ENCODE measurements around the gene AKAP10. TPM values are rescaled to one million over a fixed set of nuclear protein-coding genes. Genes with fewer than 3 reads are reported as not detected.
"Not testable (repeated sequence)": the region's sequence is repeated elsewhere in the genome, so short reads cannot be mapped to it uniquely, and the experiment has no call there.

Gene AKAP10
- polyA plus RNA-seq (2013), result 20.2 TPM

DNA sequence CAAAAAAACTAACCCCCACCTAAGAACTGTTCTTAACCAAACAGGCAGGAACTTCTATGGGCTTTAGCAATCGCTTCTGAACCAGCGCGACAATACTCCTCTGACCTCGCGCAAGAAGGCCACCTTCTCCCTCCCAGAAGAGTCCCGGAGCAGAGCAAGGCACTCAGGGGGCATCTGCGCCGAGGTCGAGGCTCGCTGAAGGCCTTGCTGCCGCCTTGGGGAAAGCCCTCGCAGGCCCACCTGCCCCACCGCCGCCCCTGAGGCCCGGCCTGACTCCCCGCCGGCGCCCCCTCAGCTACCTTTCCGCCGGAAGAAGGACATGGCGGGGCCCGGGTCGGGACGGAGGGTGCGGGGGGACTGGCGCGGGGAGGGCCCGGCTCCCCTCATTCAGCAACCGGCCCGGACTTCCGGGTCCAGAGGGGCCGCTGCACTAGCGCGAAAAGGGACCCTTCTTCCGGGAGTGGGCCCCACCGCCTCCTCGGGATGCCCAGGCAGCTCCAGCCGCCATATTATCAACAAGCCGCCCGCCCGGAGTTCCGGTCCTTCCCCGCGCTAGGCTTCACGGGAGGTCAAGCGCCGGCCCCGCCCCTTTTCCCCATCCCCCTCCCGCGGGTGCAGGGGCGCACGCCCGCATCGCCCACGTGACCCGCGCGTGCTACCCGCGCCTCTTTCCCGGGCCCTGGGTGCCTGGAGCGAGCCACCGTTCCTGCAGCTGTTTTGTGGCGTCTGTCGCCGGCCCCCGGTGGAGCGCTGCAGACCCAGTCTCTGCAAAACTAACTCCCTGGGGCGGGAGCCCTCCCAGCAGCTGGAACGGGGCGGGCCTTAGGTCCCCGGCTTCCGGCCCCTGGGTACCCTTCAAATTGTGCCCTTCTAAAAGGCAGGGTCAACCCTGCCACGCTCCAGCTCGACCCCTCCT lies at the start of gene AKAP10:
Gene AKAP10 (minus strand): TSS at position 536 of the 916 bp plus-strand sequence. CDS start 149 bp downstream, at position 387.
- peak; percentile 89 to 92 (median 89) for DNase-seq
- no peaks in the 10 kb centered on the region for H3K9me3 ChIP-seq (ENCODE audit: control extremely low read depth in 1 of 5, control insufficient read depth in 4 of 5, insufficient read depth in 2 of 5, low read depth in 1 of 5, low read length in 4 of 5)
- POLR2A ChIA-PET, result interaction anchor here (0.5 to 1.9 kb wide), 4 partner anchors 16 to 102 kb away, joined by 3 to 8 read pairs (median 6); partner anchors contain the start of gene SPECC1
- no peaks in the 10 kb centered on the region for H3K27me3 ChIP-seq (replicated peaks in 2 of 5; ENCODE audit: control insufficient read depth in 4 of 5, insufficient read depth in 5 of 5, low read length in 4 of 5)
- CTCF ChIA-PET, result interaction anchor here (1.4 kb wide), 1 partner anchor 15 kb away, joined by 6 read pairs; no protein-coding TSS in a partner anchor
- peak within 1 kb of the TSS; percentile 72 to 87 (median 82) for H3K4me3 ChIP-seq (ENCODE audit: control insufficient read depth in 1 of 7, extremely low read depth in 1 of 7, insufficient read depth in 4 of 7, low read depth in 2 of 7, low read length in 6 of 7)
- peaks cover 3 to 17% (median 5%) of the 10 kb centered on the region in 4 experiments for H3K36me3 ChIP-seq (ENCODE audit: control insufficient read depth in 4 of 4, insufficient read depth in 4 of 4, low read length in 3 of 4)
- peaks cover 6 to 47% (median 37%) of the 10 kb centered on the region in 4 experiments for H3K4me1 ChIP-seq (ENCODE audit: control extremely low read depth in 1 of 4, control insufficient read depth in 4 of 4, insufficient read depth in 4 of 4, low read length in 3 of 4)
- whole genome bisulfite sequencing (ENCODE audit: insufficient coverage), result 0% methylated on average over 71 of the region's 75 CpGs
- peak within 1 kb of the TSS; percentile 93 to 97 for H3K27ac ChIP-seq (ENCODE audit: insufficient read depth in 1 of 2, low read depth in 1 of 2, low read length in 2 of 2, poor library complexity in 1 of 2, severe bottlenecking in 2 of 2)

- no peaks in the 10 kb centered on the region for H3K36me3 ChIP-seq (ENCODE audit: control insufficient read depth in 4 of 4, insufficient read depth in 4 of 4, low read length in 3 of 4)
- no peaks in the 10 kb centered on the region for H3K27me3 ChIP-seq (replicated peaks in 2 of 5; ENCODE audit: control insufficient read depth in 4 of 5, insufficient read depth in 5 of 5, low read length in 4 of 5)
- DNase-seq, result peak in 2 of 3 donors; percentile 32 to 48
- ChIA-PET CTCF (no interaction called here), POLR2A (no interaction called here)
- no peak overlapping the region for H3K4me3 ChIP-seq (ENCODE audit: control insufficient read depth in 1 of 7, extremely low read depth in 1 of 7, insufficient read depth in 4 of 7, low read depth in 2 of 7, low read length in 6 of 7)
- H3K4me1 ChIP-seq (ENCODE audit: control extremely low read depth in 1 of 4, control insufficient read depth in 4 of 4, insufficient read depth in 4 of 4, low read length in 3 of 4), result no peaks in the 10 kb centered on the region
- no peak overlapping the region for H3K27ac ChIP-seq (ENCODE audit: insufficient read depth in 1 of 2, low read depth in 1 of 2, low read length in 2 of 2, poor library complexity in 1 of 2, severe bottlenecking in 2 of 2)
- no peaks in the 10 kb centered on the region for H3K9me3 ChIP-seq (ENCODE audit: control extremely low read depth in 1 of 5, control insufficient read depth in 4 of 5, insufficient read depth in 2 of 5, low read depth in 1 of 5, low read length in 4 of 5)
Observed at GRCh38 chr17:20026960-20027359, 49.3 kb upstream of the AKAP10 start.

GRCh38 chr17:20022701-20023100 lies 45.1 kb upstream of the AKAP10 start:
- Histone ChIP-seq H3K9me3 (ENCODE audit: control extremely low read depth in 1 of 5, control insufficient read depth in 4 of 5, insufficient read depth in 2 of 5, low read depth in 1 of 5, low read length in 4 of 5) (no peaks in the 10 kb centered on the region), H3K27ac (ENCODE audit: insufficient read depth in 1 of 2, low read depth in 1 of 2, low read length in 2 of 2, poor library complexity in 1 of 2, severe bottlenecking in 2 of 2) (no peak overlapping the region), H3K27me3 (replicated peaks in 2 of 5; ENCODE audit: control insufficient read depth in 4 of 5, insufficient read depth in 5 of 5, low read length in 4 of 5) (no peaks in the 10 kb centered on the region), H3K4me3 (ENCODE audit: control insufficient read depth in 1 of 7, extremely low read depth in 1 of 7, insufficient read depth in 4 of 7, low read depth in 2 of 7, low read length in 6 of 7) (no peak overlapping the region), H3K36me3 (ENCODE audit: control insufficient read depth in 4 of 4, insufficient read depth in 4 of 4, low read length in 3 of 4) (peaks cover 0 to 2% (median 0%) of the 10 kb centered on the region in 4 experiments), H3K4me1 (ENCODE audit: control extremely low read depth in 1 of 4, control insufficient read depth in 4 of 4, insufficient read depth in 4 of 4, low read length in 3 of 4) (no peaks in the 10 kb centered on the region)
- ChIA-PET POLR2A (no interaction called here), CTCF (no interaction called here)
- DNase-seq, result no peak
- 100% methylated on average over 1 of the region's 4 CpGs for WGBS (ENCODE audit: insufficient coverage)

DNA sequence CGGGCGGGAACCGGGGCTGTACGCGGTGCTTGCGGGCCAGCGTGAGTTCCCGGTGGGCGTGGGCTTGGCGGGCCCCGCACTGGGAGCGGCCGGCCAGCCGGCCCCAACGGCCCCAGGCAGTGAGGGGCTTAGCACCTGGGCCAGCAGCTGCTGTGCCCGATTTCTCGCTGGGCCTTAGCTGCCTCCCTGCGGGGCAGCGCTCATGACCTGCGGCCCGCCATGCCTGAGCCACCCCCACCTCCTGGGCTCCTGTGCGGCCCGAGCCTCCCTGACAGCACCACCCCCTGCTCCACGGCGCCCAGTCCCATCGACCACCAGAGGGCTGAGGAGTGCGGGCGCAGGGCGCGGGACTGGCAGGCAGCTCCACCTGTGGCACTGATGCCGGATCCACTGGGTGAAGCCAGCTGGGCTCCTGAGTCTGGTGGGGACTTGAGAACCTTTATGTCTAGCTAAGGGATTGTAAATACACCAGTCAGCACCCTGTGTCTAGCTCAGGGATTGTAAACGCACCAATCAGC lies 38.9 kb upstream of the AKAP10 start:
- POLR2A ChIA-PET; H3K9me3 ChIP-seq (ENCODE audit: control extremely low read depth in 1 of 5, control insufficient read depth in 4 of 5, insufficient read depth in 2 of 5, low read depth in 1 of 5, low read length in 4 of 5); H3K4me3 ChIP-seq (ENCODE audit: control insufficient read depth in 1 of 7, extremely low read depth in 1 of 7, insufficient read depth in 4 of 7, low read depth in 2 of 7, low read length in 6 of 7); H3K4me1 ChIP-seq (ENCODE audit: control extremely low read depth in 1 of 4, control insufficient read depth in 4 of 4, insufficient read depth in 4 of 4, low read length in 3 of 4); DNase-seq; H3K36me3 ChIP-seq (ENCODE audit: control insufficient read depth in 4 of 4, insufficient read depth in 4 of 4, low read length in 3 of 4); H3K27ac ChIP-seq (ENCODE audit: insufficient read depth in 1 of 2, low read depth in 1 of 2, low read length in 2 of 2, poor library complexity in 1 of 2, severe bottlenecking in 2 of 2); H3K27me3 ChIP-seq (replicated peaks in 2 of 5; ENCODE audit: control insufficient read depth in 4 of 5, insufficient read depth in 5 of 5, low read length in 4 of 5): not testable (repeated sequence)
- CTCF ChIA-PET, result interaction anchor here (1.0 to 1.2 kb wide), 2 partner anchors 26 to 58 kb away, joined by 3 to 4 read pairs; no protein-coding TSS in a partner anchor
- over 99% methylated on average over 24 of the region's 32 CpGs for WGBS (ENCODE audit: insufficient coverage)

GRCh38 chr17:20012017-20012536 lies 34.4 kb upstream of the AKAP10 start:
- Histone ChIP-seq H3K4me1 (ENCODE audit: control extremely low read depth in 1 of 4, control insufficient read depth in 4 of 4, insufficient read depth in 4 of 4, low read length in 3 of 4) (peaks cover 0 to 21% (median 13%) of the 10 kb centered on the region in 4 experiments), H3K27ac (ENCODE audit: insufficient read depth in 1 of 2, low read depth in 1 of 2, low read length in 2 of 2, poor library complexity in 1 of 2, severe bottlenecking in 2 of 2) (no peak overlapping the region), H3K9me3 (ENCODE audit: control extremely low read depth in 1 of 5, control insufficient read depth in 4 of 5, insufficient read depth in 2 of 5, low read depth in 1 of 5, low read length in 4 of 5) (no peaks in the 10 kb centered on the region), H3K27me3 (replicated peaks in 2 of 5; ENCODE audit: control insufficient read depth in 4 of 5, insufficient read depth in 5 of 5, low read length in 4 of 5) (no peaks in the 10 kb centered on the region), H3K4me3 (ENCODE audit: control insufficient read depth in 1 of 7, extremely low read depth in 1 of 7, insufficient read depth in 4 of 7, low read depth in 2 of 7, low read length in 6 of 7) (no peak overlapping the region), H3K36me3 (ENCODE audit: control insufficient read depth in 4 of 4, insufficient read depth in 4 of 4, low read length in 3 of 4) (peaks cover 0 to 2% (median 0%) of the 10 kb centered on the region in 4 experiments)
- DNase-seq, result no peak
- ChIA-PET CTCF (interaction anchor here (0.7 to 1.7 kb wide), 3 partner anchors 32 to 98 kb away, joined by 3 read pairs; no protein-coding TSS in a partner anchor), POLR2A (no interaction called here)
- WGBS (ENCODE audit: insufficient coverage), result no CpG with 5 or more reads among the region's 2 CpGs

- CTCF ChIA-PET, result interaction anchor here (0.9 to 3.5 kb wide), 6 partner anchors 18 to 110 kb away, joined by 3 to 19 read pairs (median 4); no protein-coding TSS in a partner anchor
- no peaks in the 10 kb centered on the region for H3K9me3 ChIP-seq (ENCODE audit: control extremely low read depth in 1 of 5, control insufficient read depth in 4 of 5, insufficient read depth in 2 of 5, low read depth in 1 of 5, low read length in 4 of 5)
- POLR2A ChIA-PET, result no interaction called here
- H3K27me3 ChIP-seq (replicated peaks in 2 of 5; ENCODE audit: control insufficient read depth in 4 of 5, insufficient read depth in 5 of 5, low read length in 4 of 5), result peaks cover 0 to 5% (median 4%) of the 10 kb centered on the region in 5 experiments
- H3K4me3 ChIP-seq (ENCODE audit: control insufficient read depth in 1 of 7, extremely low read depth in 1 of 7, insufficient read depth in 4 of 7, low read depth in 2 of 7, low read length in 6 of 7), result peak overlapping the region in 3 of 7 experiments; percentile 75 to 95 (median 79)
- WGBS (ENCODE audit: insufficient coverage), result no CpG with 5 or more reads among the region's 1 CpG
- DNase-seq, result no peak
- H3K27ac ChIP-seq (ENCODE audit: insufficient read depth in 1 of 2, low read depth in 1 of 2, low read length in 2 of 2, poor library complexity in 1 of 2, severe bottlenecking in 2 of 2), result peak overlapping the region in 1 of 2 experiments; percentile 43
- peaks cover 0 to 21% (median 13%) of the 10 kb centered on the region in 4 experiments for H3K4me1 ChIP-seq (ENCODE audit: control extremely low read depth in 1 of 4, control insufficient read depth in 4 of 4, insufficient read depth in 4 of 4, low read length in 3 of 4)
- H3K36me3 ChIP-seq (ENCODE audit: control insufficient read depth in 4 of 4, insufficient read depth in 4 of 4, low read length in 3 of 4), result no peaks in the 10 kb centered on the region
Observed at GRCh38 chr17:20010936-20011335, 33.3 kb upstream of the AKAP10 start.
